ENCODE results near the gene SESTD1.

- TF ChIP-seq GATA2 (IDR thresholded peaks at IDR 0.05; ENCODE audit: low read depth, low read length) (no peak), GATA3 (IDR thresholded peaks at IDR 0.05; ENCODE audit: low read depth, low read length) (no peak)
Measured at GRCh38 chr2:179265082-179265510, 464 bp upstream of the SESTD1 start.
